HepG2 (cell line): ENCODE data around the gene HELB. TPM values are rescaled to one million over a fixed set of nuclear protein-coding genes. Genes with fewer than 3 reads are reported as not detected.

Experiments used
- ATAC-seq: fragments of 200-7000 bp; cut with Tn5 transposase; 3 replicates; pipeline ENCODE4 v1.9.1; 2020; ENCODE audit warnings: mild to moderate bottlenecking, moderate library complexity
- BruUV-seq: library from RNA; stranded (reverse); fragments of 400-500 nt; replicated peaks from 2 replicates; lab custom pipeline; 2021; lab: Mats Ljungman, UMichigan
- CTCF ChIA-PET: fragments of 300-600 bp; formaldehyde crosslinking; extraction: SDS; loops from one replicate; lab custom pipeline; 2021; ENCODE audit warnings: low total read pairs, inconsistent platforms, low intra/inter-chr PET ratio; lab: Yijun Ruan, JAX
- POLR2A ChIA-PET: fragments of 350-600 bp; sonication (Branson Sonifier 250); formaldehyde crosslinking; loops from one replicate; lab custom pipeline; 2020; ENCODE audit warnings: antibody characterized with exemption, inconsistent platforms; lab: Yijun Ruan, JAX
- DNase-seq: peaks from one replicate; pipeline ENCODE4 v3.0.0-alpha.2; 2015; ENCODE audit warnings: low spot score
- FAIRE-seq: peaks from 3 replicates; lab custom pipeline; 2011; peaks lifted over from hg19 to GRCh38; lab: Jason Lieb, UNC
- H2AFZ ChIP-seq: one replicate; pipeline ENCODE4 v1.6.1; 2011; ENCODE audit warnings: low read length, inconsistent platforms
- H3K27ac ChIP-seq: fragments of 300-600 bp; 3 replicates; pipeline ENCODE4 v1.8.0; 2011; ENCODE audit warnings: mixed run types, mild to moderate bottlenecking, mixed read lengths, low read length, inconsistent platforms; ENCODE audit not compliant: insufficient read depth; ENCODE audit errors: extremely low read length
- H3K27me3 ChIP-seq, 2 experiments: fragments of 200-600 bp in 1 of 2; 2 replicates in 1 of 2; 3 replicates in 1 of 2; pipeline versions ENCODE4 v1.6.0 to v1.8.0; 2011; ENCODE audit warnings: low read length in 2 of 2, mild to moderate bottlenecking in 2 of 2, moderate library complexity in 2 of 2, inconsistent platforms in 1 of 2; ENCODE audit not compliant: insufficient read depth in 2 of 2, control insufficient read depth in 1 of 2
- H3K36me3 ChIP-seq, 2 experiments: fragments of 200-600 bp in 1 of 2; replicated peaks in 1 of 2; 2 replicates in 1 of 2; 3 replicates in 1 of 2; pipeline versions ENCODE4 v1.5.1 to v1.8.0; 2011; ENCODE audit warnings: low read length in 2 of 2, inconsistent platforms in 1 of 2; ENCODE audit not compliant: insufficient read depth in 2 of 2, control insufficient read depth in 1 of 2
- H3K4me1 ChIP-seq: 2 replicates; pipeline ENCODE4 v1.5.1; 2012; ENCODE audit warnings: low read length, inconsistent platforms; ENCODE audit not compliant: insufficient read depth
- H3K4me2 ChIP-seq: 2 replicates; pipeline ENCODE4 v1.6.0; 2011; ENCODE audit warnings: low read depth, low read length, inconsistent platforms
- H3K4me3 ChIP-seq, 3 experiments: fragments of 200-600 bp in 1 of 3; sonication (generic), shearing (Covaris generic) in 1 of 3; replicated peaks in 1 of 3; 2 replicates each; pipeline ENCODE4 v1.5.1; 2011 to 2016; ENCODE audit warnings: low read length in 3 of 3, inconsistent platforms in 2 of 3, low read depth in 2 of 3, mild to moderate bottlenecking in 2 of 3, control low read depth in 1 of 3, mixed read lengths in 1 of 3; ENCODE audit not compliant: insufficient read depth in 1 of 3
- H3K79me2 ChIP-seq: one replicate; pipeline ENCODE4 v1.6.1; 2011; ENCODE audit warnings: low read length, inconsistent platforms; ENCODE audit not compliant: insufficient read depth
- H3K9ac ChIP-seq: 2 replicates; pipeline ENCODE4 v1.6.0; 2011; ENCODE audit warnings: mild to moderate bottlenecking, low read depth, low read length, inconsistent platforms; ENCODE audit not compliant: insufficient read depth
- H3K9me3 ChIP-seq: 2 replicates; pipeline ENCODE4 v1.5.1; 2012; ENCODE audit warnings: mild to moderate bottlenecking, low read length
- H4K20me1 ChIP-seq: 2 replicates; pipeline ENCODE4 v1.6.0; 2011; ENCODE audit warnings: inconsistent platforms, mild to moderate bottlenecking, low read length, moderate library complexity; ENCODE audit not compliant: insufficient read depth
- ATF2 ChIP-seq: sonication (generic); formaldehyde crosslinking; IDR thresholded peaks from 2 replicates; pipeline ENCODE4 v1.4.0; 2020; ENCODE audit warnings: missing genetic modification reagents
- ATF7-NPFF ChIP-seq: sonication (generic); formaldehyde crosslinking; IDR thresholded peaks from 2 replicates; pipeline ENCODE4 v1.8.1; 2023; ENCODE audit warnings: mild to moderate bottlenecking, low read depth, missing genetic modification reagents, moderate library complexity
- CAMTA2 ChIP-seq: sonication (generic); formaldehyde crosslinking; IDR thresholded peaks from 2 replicates; pipeline ENCODE4 v1.4.0; 2020; ENCODE audit warnings: mild to moderate bottlenecking, missing genetic modification reagents, borderline replicate concordance
- CSRNP2 ChIP-seq: sonication (generic); formaldehyde crosslinking; conservative IDR thresholded peaks from 2 replicates; pipeline ENCODE4 v1.8.0; 2022; ENCODE audit warnings: low read depth, missing genetic modification reagents
- GTF2F1 ChIP-seq: fragments of 150-350 bp; IDR thresholded peaks from 2 replicates; pipeline ENCODE4 v1.6.1; 2014; ENCODE audit warnings: low read length
- IRF2 ChIP-seq: IDR thresholded peaks from 2 replicates; pipeline ENCODE4 v1.6.1; 2018; ENCODE audit warnings: missing genetic modification reagents, missing compliant biosample characterization
- ISL2 ChIP-seq: sonication (generic); formaldehyde crosslinking; IDR thresholded peaks from 2 replicates; pipeline ENCODE4 v1.5.0; 2020; ENCODE audit warnings: missing genetic modification reagents
- NFE2L1 ChIP-seq: sonication (generic); formaldehyde crosslinking; IDR thresholded peaks from 2 replicates; pipeline ENCODE4 v1.4.0; 2020; ENCODE audit warnings: missing genetic modification reagents, mild to moderate bottlenecking, borderline replicate concordance
- PCBP2 ChIP-seq: fragments of 200-400 bp; formaldehyde crosslinking; optimal IDR thresholded peaks from 2 replicates; pipeline ENCODE3; 2018; ENCODE audit warnings: low read length, low read depth; ENCODE audit not compliant: poor library complexity, severe bottlenecking
- SNAPC2 ChIP-seq: sonication (generic); formaldehyde crosslinking; IDR thresholded peaks from 2 replicates; pipeline ENCODE4 v1.8.1; 2022; ENCODE audit warnings: mild to moderate bottlenecking, missing genetic modification reagents
- ZNF781 ChIP-seq: sonication (generic); formaldehyde crosslinking; IDR thresholded peaks from 2 replicates; pipeline ENCODE4 v1.5.1; 2020; ENCODE audit warnings: borderline replicate concordance, mild to moderate bottlenecking, missing genetic modification reagents; ENCODE audit errors: not compliant biosample characterization
- ZSCAN21 ChIP-seq: sonication (generic); formaldehyde crosslinking; IDR thresholded peaks from 2 replicates; pipeline ENCODE4 v1.8.0; 2022; ENCODE audit warnings: mild to moderate bottlenecking, missing genetic modification reagents, moderate library complexity, borderline replicate concordance
- WGBS: methylation state at CpG from one replicate; pipeline ENCODE4 v1.1.6; 2017; ENCODE audit warnings: low lambda C conversion rate; 5-methylcytosine and 5-hydroxymethylcytosine counted together
- in situ Hi-C: cut with HindIII; loops from 2 replicates; pipeline ENCODE4 v1.10.0; 2017; ENCODE audit warnings: low pct_unique_long_range_greater_than_20kb; ENCODE audit not compliant: extremely low pct_ligation_motif_present
- intact Hi-C: fragments of 100-400 bp; cut with micrococcal nuclease; formaldehyde crosslinking; loops from one replicate; pipeline ENCODE4 v1.10.0; 2022; ENCODE audit not compliant: unreplicated experiment
- polyA plus RNA-seq, 8 experiments: library from polyadenylated mRNA; depleted of rRNA in 3 of 8; stranded (reverse) in 7 of 8; unstranded in 1 of 8; fragments of >200 nt; fragmentation: Illumina TruSeq in 4 of 8; extraction: Trizol in 4 of 8; gene quantifications; 2 replicates each; pipeline versions ENCODE4 v1.2.1 to v1.2.3, GENCODE V29; 2011 to 2016; ENCODE audit warnings: low read depth in 4 of 8, missing spikeins in 1 of 8, mixed read lengths in 1 of 8; ENCODE audit not compliant: insufficient read depth in 1 of 8
- total RNA-seq, 5 experiments: library from RNA; depleted of rRNA; stranded (reverse); fragments of >200 nt; fragmentation: Illumina TruSeq; extraction: Trizol; gene quantifications; 2 replicates each; pipeline ENCODE4 v1.2.3, GENCODE V29; 2016; ENCODE audit warnings: low read depth in 1 of 5

The HELB gene
- total and polyA plus RNA-seq, 2 of the 13 experiments (the other 11 are each of a cell fraction or from before 2014, with no cell fraction given) = 1.7 to 3.7 TPM

GRCh38 chr12:66273147-66273546, 29.1 kb upstream of the HELB start:
- H3K9ac ChIP-seq = no peak overlapping the region
- H3K27me3 ChIP-seq = peaks cover 0 to 6% of the 10 kb centered on the region in 2 experiments; a peak in 2 of 5 replicates
- in situ Hi-C loops = no loop called here

DNA sequence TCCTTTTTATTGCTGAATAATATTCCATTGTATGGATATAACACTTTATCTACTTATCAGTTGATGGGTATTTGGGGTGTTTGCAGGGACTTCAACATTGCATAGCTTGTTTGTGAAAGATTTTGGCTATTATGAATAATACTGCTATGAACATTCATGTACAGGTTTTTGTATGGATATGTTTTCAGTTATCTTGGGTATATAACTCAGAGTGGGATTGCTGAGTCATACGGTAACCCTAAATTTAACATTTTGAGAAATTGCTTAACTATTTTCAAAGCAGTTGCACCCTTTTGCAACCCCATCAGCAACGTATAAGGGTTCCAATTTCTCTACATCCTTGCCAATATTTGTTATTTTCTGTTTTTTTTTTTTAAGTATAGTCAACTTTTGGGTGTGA, 27.3 kb upstream of the HELB start:
- H3K4me2 ChIP-seq = no peak overlapping the region
- intact Hi-C loops (no loop called here), in situ Hi-C loops (no loop called here)
- no peak for FAIRE-seq
- ChIA-PET CTCF (no interaction called here), POLR2A (no interaction called here)
- no peak overlapping the region for H3K9ac ChIP-seq
- peaks cover 0 to 6% of the 10 kb centered on the region in 2 experiments; a peak in 2 of 5 replicates for H3K27me3 ChIP-seq
- H3K4me1 ChIP-seq = no peaks in the 10 kb centered on the region
- no peak overlapping the region for H2AFZ ChIP-seq
- no peaks in the 10 kb centered on the region for H3K9me3 ChIP-seq
- ATAC-seq = no peak
- H3K36me3 ChIP-seq = no peaks in the 10 kb centered on the region
- H3K27ac ChIP-seq = no peak overlapping the region
- WGBS = 28% methylated on average over 2 of the region's 2 CpGs
- TF ChIP-seq SNAPC2 (CRISPR knock-in tag) (no peak), ZSCAN21 (no peak), ISL2 (CRISPR knock-in tag) (no peak), IRF2 (CRISPR knock-in tag) (no peak), ATF2 (CRISPR knock-in tag) (no peak), NFE2L1 (CRISPR knock-in tag) (no peak), GTF2F1 (no peak), CSRNP2 (CRISPR knock-in tag) (no peak)
- no peak for DNase-seq
- H4K20me1 ChIP-seq = no peaks in the 10 kb centered on the region
- BruUV-seq = no TSS peak
- no peaks in the 10 kb centered on the region for H3K79me2 ChIP-seq
- H3K4me3 ChIP-seq = no peak overlapping the region

More at GRCh38 chr12:66273147-66273546, 29.1 kb upstream of the HELB start:
- Histone ChIP-seq H3K79me2 (no peaks in the 10 kb centered on the region), H3K4me2 (no peak overlapping the region), H3K27ac (no peak overlapping the region), H3K9me3 (no peaks in the 10 kb centered on the region), H3K36me3 (no peaks in the 10 kb centered on the region), H3K4me3 (no peak overlapping the region), H2AFZ (no peak overlapping the region), H4K20me1 (no peaks in the 10 kb centered on the region), H3K4me1 (no peaks in the 10 kb centered on the region)
- no peak for DNase-seq
- TF ChIP-seq CAMTA2 (no peak), ZNF781 (CRISPR knock-in tag) (no peak), ATF7-NPFF (CRISPR knock-in tag) (no peak), PCBP2 (no peak)
- no peak for FAIRE-seq
- no TSS peak for BruUV-seq
- ChIA-PET CTCF (no interaction called here), POLR2A (no interaction called here)
- intact Hi-C loops = no loop called here
- ATAC-seq = no peak
- WGBS = 5% methylated on average over 1 of the region's 1 CpG
